SHP77 treated with DMSO at 0.1 percent for 48 hours (cell line): ENCODE data around the gene TNFSF8.

Experiments used
- DNase-seq: peaks from one replicate; lab custom pipeline; 2025; lab: John Stamatoyannopoulos, UW

TNFSF8 gene, protein sequence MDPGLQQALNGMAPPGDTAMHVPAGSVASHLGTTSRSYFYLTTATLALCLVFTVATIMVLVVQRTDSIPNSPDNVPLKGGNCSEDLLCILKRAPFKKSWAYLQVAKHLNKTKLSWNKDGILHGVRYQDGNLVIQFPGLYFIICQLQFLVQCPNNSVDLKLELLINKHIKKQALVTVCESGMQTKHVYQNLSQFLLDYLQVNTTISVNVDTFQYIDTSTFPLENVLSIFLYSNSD

DNA sequence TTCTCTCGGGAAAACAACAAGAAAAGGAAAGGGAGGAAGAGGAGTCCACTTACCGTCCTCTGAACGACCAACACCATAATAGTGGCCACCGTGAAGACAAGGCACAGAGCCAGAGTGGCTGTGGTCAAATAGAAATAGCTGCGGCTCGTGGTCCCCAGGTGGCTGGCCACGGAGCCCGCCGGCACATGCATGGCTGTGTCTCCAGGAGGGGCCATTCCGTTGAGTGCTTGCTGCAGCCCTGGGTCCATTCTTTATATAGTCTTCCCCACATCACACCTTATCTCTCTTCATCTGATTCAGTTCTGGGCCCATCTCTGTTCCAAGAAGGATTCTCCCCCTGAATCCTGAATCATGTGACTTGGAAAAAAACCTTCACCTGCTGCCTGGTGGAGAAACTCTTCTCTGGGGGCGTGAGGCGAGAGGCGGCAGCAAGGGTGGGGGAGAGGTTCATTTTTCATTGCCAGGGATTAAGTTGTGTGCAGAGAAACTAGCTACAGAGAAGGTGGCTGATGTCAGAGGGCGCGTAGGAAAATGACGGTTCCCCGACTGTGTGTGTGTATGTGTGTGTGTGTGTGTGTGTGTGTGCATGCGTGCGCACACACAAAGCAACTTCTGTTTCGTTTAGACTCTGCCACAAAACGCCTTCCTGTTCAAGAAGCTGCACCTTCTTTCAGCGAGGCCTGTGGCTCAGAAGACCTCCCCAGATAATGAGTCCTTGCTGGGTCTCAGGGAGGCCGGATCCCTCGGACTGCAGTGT, at the start of gene TNFSF8:
Gene TNFSF8, minus strand, starts transcription at position 536 of the 757 bp plus-strand sequence. Its CDS starts 288 bp downstream, at position 248.
- DNase-seq = no peak

DNA sequence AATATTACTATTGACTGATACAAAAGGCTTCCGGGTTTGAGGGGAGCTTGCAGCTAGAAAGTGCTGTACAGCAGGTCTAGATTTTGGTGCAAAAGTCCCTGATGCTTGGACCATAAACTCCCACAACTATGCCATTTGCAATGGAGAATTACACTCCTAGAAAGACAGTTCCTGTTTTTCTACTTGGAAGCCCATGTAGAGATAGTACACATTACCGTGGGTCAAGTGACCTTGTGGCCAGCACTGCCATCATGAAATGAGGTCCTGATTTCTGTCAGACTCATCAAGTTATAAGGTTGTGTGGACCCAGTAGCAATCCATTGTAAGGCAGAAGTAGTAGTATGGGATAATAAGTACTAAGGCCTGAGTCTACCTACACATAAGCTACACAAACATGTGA, 42.8 kb upstream of the TNFSF8 start:
- no peak for DNase-seq

DNA sequence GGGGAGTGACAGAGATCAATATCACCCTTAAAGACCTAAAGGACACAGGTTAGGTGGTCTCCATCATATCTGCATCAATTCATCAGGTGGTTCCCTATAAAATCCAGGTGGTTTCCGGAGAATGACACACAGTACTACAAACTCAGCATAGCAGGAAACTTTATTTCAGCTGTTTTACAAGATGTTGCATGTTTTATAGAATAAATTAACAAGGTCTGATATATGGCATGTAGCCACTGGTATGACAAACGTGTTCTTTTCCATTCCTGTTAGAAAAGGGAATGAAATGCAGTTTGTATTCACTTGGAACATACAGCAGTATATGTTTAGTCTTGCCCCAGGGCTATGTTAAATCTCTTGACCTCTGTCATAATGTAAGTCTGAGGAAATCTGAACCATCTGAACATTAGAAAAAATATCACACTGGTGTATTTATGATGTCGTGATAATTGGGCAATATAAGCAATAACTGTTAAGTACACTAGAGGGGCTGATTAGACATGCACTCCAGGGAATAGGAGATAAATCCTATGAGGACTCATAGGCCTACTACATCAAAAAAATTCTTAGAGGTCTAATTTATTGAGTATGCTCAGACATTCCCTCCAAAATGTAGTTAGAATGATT, 42.2 kb upstream of the TNFSF8 start:
- no peak for DNase-seq

DNA sequence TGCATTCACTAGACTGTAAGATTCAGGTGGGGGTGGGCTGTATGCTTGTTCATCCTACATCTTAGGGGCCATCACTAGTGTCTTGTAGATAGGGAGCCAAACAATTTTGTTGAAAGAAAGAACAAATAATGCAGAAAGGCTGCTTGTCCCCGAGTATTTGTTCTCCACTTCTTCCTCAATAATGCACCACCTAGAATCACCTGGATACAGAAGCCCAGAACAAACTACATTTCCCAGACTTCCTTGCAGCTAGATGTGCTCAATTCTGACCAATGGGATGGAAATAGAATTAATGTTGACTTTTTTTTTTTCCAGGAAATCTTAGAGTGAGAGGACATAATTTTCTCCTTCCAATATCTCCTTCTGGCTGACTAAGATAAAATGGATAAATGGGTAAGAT, 38.9 kb upstream of the TNFSF8 start:
- DNase-seq = no peak

DNA sequence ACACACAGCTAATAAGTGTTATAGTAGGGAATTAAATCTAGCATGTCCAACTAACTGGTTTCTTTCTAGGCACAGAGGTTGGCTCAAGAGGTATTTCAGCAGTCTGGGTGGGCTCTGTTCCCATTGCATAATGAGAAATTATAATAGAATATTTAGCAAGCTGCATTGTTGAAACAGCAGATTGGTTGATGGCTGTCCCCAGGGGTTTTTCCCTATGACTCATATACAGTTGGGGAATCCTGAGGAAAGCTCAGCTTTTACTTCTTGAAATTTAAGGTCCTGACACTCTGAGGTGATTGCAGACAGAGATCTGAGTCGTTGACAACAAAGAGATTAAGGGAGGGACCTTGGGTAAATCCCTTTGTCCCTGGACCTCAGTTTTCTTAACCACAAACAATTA, 38.3 kb upstream of the TNFSF8 start:
- no peak for DNase-seq

DNA sequence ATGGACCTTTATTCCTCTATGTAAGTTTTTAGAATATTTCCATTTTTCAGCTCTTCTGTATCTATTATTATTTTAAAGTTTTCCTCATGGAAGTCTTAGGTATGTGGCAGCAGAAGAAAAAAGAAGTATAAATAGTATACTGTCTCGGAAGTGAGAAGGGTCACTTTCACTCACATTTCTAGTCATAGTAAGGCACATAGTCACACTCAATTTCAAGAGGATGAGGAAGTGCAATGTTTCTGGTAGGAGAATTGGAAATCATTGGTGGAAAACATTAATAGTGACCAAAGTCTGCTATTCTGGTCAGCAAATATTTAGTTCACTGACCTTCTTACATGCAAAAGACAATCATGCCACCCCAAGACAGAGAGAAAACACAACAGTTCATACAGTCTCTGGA, 35.2 kb upstream of the TNFSF8 start:
- no peak for DNase-seq

DNA sequence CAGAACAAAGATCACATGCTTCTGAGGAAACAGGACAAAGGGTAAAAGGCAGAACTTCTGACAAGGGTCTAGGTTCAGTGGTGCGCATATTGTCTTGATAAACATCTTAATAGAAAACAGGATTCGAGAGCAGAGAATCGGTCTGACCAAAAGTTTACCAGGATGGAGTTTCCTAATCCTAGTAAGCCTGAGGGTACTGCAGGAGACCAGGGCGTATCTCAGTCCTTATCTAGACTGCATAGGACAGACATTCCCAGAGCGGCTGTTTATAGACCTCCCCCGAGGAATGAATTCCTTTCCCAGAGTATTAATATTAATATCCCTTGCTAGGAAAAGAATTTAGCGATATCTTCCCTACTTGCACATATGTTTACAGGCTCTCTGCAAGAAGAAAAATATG, 32.4 kb upstream of the TNFSF8 start:
- no peak for DNase-seq

DNA sequence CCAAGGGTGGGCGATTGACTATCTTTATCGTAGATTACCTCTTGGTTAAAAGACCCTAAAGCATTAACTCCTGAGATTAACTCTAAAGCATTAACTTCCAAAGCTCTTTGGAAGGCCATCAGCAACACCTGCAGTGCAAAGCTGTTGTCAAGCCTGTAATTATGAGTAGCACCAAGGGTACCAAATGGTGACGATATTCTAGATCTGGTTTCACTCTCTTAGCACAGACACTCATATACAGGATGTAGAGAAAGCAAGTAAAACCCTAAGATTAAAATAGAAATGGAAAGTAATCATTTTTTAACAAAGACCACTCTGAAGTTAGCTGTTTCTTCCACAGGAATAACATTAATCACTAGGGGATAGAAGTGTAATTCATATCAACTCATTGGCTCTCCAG, 29.9 kb upstream of the TNFSF8 start:
- no peak for DNase-seq

DNA sequence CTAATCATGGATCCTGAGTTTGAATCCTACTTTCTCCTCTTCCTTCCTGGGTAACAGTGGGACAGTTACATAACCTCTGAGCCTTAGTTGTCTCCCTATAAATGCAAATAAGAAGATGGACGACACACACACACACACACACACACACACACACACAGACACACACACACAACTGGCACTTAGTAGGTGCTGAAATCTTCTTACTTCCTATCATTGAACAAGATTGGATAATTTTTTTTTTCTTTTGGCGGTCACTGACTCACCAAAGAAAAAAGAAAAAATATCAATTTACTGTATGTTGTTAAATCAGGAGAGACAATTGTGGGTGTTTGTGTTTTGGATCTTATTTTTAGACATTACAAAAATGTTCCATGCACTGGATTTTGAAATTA, 28.4 kb upstream of the TNFSF8 start:
- no peak for DNase-seq

DNA sequence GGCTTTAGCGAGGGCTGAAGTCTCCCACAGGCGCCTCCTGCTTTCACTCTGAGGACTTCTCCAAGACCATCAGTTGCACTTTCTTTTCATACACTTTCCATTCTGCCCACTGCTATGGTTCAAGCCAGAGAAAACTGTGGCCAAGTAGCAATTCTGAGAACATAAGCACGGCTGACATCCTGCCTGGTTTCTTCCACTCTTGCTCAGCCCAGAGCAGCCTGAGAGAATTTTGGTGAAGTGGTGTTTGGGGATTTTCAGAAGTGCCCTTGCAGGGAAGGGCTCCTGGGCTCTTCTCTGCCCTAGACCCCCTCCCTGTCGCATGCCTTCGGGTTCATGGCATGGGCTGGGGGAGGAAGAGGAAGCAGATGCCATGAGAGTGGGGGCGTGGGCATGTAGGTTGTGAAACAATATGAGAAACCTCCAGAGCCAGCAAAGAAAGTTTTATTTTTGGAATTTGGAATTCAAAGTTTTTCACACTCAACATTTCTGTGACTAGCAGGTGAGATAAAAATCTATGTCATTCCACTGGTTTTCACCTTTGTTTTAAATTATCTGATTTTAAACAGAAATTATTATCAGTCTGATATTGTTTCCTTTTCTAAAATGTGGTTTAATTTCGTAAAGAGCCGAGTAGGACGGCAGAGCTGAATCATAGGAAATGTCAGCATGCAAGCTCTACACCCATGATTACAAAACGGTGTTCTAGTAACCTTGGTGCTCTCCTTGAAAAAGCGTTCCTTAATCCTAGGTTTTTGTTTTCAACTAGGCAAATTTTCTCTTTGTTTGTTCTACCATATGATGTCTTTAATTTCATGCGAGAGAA, 27.8 kb upstream of the TNFSF8 start:
- DNase-seq = no peak

DNA sequence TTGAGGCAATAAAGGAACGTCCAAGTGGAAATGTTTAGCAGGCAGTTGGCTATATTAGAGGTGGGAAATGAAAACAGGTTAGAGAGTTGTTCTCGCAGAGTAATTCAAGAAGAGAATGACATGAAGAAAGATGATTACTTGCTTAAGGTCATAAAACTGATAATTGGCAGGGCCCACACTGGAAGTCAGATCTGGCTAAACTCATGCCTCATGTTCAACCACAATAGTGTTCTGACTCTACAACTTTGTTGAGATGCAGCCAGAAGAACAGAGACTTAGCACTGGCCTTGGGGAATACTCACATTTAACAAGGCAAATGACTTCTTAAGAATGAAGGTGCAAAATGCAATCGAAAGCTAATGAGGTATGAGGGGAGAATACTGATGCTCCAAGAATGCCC, 27.2 kb upstream of the TNFSF8 start:
- DNase-seq = no peak

DNA sequence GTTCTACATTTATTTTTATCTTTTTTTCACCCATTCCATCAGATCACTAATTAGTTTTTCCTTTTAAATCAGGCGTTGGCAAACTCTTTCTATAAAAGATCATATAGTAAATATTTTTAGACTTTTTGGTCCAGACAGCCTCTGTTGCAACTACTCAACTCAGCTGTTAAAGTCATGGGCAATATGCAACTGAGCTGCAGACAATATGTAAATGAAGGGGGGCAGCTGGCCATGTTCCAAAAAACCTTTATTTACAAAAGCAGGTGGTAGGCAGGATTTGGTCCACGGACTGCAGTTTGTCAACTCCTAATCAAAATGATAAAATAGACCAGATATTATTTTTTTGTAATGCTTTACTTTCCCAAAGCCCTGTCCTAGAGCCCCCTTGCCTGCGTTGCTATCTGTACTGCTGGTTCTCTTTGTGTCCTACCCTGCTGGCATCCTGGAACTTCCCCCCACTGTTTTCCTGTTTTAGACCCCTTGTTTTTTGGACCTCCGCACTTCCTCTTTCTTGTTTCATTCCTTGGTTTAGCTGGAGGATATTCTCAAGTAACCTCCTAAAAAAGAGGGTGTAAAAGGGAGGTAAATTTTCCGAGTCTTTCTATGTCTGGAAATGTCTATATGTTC, 24.7 kb upstream of the TNFSF8 start:
- DNase-seq = no peak

DNA sequence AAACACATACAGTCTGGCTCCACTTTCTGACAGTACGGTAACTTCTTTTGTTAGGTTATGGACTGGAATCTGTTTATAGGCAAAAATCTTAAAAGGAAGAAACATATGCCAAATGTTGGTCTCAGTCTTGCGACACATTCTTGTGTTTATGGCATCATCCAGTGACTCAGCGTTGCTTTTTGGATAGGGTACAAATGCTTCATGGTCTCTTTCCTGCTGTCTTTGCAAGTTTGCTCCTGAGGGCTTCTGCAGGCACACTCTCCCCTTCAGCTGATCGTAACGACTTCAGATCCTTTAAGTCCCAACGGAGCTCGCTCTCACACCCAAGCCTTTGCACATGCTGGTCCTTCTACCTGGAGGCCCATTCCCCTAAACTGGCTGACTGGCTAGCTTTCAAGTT, 23.6 kb upstream of the TNFSF8 start:
- no peak for DNase-seq

DNA sequence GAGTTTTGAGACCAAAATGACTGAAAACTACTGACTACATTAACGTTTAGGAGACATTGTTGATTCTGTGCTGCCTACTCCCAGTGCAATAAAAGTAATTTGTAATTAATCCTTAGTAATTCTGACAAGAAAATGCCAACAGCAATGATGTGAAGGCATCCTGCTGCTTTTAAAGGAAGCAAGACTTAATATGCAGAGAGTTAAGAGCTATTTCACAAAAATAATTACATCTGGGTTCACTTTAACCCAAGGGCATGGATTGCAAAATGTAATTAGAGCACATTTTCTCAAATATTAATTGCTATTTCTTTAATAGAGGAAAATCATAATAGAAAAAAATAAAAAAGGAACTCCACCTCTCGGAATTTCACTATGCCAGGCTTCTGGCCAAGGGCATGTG, 22.7 kb upstream of the TNFSF8 start:
- DNase-seq = no peak

DNA sequence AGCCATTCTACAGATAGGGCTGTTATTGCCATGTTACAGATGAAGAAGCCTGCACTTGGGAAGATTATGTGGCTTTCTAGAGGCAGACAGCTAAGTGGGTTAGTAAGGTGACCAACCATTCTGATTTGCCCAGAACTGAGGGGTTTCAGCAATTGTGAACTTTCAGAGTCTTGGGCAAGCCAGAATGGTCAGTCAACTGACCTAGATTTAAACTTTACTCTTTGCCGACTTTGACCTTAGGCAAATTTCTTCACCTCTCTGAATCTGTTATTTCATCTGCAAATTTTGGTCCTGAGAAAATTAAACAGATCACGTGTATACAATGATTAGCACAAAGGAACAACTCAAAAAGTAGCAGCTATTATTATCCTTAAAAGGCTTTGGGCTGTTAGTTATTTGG, 20.4 kb upstream of the TNFSF8 start:
- DNase-seq = no peak

DNA sequence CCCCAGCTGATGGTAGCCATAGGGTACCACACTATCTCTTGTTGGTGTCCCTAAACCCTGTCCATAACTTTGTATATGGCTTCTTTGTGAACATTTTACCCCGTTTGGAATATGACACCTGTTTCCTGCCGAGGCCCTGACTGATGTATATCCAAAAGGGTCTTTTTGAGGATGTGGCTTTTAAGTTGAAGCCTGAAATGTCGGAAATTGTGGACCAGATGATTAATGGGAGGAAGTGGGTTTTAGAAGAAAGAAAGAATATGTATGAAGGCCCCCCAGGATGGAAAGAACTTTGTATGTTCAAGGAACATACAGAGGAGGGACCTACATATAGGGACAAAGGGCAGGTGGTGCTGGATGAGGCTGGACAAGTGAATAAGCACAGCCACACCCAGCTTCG, 16.7 kb upstream of the TNFSF8 start:
- no peak for DNase-seq

DNA sequence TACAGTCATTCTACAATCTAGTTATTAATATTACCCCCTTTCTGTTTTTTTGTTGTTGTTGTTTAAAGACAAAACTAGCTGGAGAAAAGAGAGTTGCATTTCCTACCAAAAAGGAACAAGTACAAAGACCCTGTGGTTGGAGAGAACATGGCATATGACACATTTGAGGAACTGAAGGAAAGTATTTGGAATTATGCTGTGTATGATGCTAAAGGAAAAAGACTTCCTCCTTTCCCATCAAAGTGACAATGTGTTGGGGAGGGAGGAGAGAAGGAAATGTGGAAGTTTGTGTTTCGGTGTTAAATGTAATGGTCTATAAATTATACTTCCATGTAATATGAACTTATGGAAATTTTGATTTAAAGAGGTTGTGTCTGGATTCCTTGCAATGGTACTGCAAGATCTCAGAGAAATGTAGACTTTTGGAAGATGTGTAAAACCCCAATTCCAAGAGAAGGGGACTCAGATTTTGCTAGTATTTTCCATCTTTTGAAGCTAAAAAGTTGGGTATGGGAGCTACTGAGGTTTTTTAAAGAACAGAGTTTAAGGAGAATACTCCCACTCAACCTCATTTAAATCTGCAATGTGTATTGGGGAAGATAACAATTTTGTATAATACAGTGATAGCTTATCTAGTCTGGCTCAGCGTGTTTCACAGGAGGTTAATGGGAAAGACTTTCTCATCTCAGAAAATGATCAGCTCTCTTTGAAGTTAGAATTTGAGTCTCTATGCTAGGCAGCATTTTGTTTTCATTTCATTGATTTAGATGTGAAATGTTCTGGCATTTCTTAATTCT, 15.4 kb upstream of the TNFSF8 start:
- no peak for DNase-seq

DNA sequence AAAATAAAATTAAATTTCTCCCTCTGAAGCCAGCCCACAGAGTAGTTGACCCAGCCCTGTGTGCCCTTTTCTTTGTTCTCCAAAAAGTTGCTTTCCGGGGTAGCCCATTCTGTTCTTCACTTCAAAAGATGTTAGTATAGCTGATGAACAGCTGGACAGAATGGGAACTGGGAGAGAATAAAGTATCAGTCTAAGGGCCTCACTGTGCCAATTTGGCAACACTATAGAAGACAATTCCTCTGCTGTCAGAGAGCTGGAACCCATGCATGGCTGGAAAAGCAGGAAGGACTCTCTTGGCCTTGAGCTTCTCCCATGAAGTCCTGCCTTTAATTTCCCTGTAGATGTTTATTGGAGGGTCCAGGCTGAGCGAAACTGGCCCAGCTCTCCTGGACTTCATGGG, 11.0 kb upstream of the TNFSF8 start:
- no peak for DNase-seq

DNA sequence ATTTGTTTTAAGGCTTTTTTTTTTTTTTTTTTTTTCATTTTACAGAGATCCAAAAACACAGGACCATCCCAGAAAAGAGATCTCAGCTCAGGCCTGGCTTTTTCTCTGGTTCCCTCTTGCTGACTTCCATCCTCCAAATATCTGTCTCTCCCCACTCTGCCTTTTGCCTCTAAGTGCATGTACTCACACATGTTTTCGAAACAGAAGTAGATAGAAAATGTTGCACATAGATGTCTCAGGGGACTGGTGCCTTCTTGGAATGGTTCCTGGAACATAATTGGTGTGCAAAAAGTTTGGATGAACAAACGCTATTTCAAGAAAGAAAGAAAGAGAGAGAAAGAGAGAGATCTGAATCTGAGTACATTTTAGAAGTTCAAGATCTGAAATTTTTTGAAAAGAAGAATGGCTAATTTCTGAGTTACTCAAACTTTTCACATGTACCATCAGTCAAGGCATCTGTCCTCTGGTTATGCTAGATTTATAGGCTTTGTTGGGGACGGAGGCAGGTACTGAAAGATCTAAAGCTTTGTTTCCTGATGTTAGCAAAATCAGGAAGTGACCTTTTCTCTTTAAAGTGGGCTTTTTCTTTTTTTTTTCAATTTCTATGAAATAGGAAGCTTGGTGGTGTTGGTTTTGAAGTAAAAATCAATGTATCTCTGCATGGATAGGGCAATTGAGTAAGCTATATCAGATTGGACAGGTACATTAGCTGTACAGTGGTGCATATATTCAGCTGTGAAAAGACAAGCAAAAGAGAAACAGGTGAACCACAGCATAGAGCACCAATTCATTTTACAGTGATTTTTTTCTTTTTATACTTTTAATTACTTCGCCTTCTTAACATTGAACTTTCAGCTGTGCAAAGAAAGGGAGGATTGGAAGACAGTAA, 8.5 kb upstream of the TNFSF8 start:
- no peak for DNase-seq

DNA sequence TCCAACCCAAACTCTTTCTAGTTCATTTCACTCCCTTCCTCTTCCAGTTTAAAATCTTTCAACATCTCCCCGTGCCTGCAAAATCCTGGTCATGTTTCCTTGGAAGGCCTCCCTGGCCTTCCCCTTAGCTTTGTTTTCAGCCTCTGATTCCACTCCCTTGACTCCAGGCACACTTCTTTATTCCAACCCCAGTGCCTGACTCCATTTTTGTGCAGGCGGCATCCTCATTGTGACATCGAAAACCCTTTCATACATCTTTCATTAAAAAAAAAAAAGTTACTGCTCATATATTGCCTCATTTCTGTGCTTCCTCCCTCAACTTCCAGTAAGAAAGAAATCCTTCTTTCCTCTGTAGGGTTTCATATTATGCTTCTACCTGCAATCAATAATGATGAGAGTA, 7.1 kb upstream of the TNFSF8 start:
- no peak for DNase-seq
